NB4 (cell line): Measurements from ENCODE around the gene GPS2.

Experiments used
- MAX ChIP-seq: IDR thresholded peaks from 2 replicates; pipeline ENCODE4 v1.6.1; 2011; ENCODE audit warnings: low read depth, low read length
- MYC ChIP-seq: IDR thresholded peaks from 2 replicates; pipeline ENCODE4 v1.6.1; 2011; ENCODE audit warnings: low read depth, low read length
- POLR2A ChIP-seq: IDR thresholded peaks from 2 replicates; pipeline ENCODE4 v1.6.1; 2011; ENCODE audit warnings: mild to moderate bottlenecking; ENCODE audit not compliant: insufficient read length; ENCODE audit errors: extremely low read depth
- TF ChIP-seq, protein P1 (sequence below): IDR thresholded peaks from one replicate; pipeline ENCODE4 v1.5.1; 2012; ENCODE audit warnings: low read depth, low read length

GRCh38 chr17:7355053-7355452 is 39.9 kb upstream of the GPS2 start, which contains the start of gene TMEM95:
- TF ChIP-seq, protein P1, sequence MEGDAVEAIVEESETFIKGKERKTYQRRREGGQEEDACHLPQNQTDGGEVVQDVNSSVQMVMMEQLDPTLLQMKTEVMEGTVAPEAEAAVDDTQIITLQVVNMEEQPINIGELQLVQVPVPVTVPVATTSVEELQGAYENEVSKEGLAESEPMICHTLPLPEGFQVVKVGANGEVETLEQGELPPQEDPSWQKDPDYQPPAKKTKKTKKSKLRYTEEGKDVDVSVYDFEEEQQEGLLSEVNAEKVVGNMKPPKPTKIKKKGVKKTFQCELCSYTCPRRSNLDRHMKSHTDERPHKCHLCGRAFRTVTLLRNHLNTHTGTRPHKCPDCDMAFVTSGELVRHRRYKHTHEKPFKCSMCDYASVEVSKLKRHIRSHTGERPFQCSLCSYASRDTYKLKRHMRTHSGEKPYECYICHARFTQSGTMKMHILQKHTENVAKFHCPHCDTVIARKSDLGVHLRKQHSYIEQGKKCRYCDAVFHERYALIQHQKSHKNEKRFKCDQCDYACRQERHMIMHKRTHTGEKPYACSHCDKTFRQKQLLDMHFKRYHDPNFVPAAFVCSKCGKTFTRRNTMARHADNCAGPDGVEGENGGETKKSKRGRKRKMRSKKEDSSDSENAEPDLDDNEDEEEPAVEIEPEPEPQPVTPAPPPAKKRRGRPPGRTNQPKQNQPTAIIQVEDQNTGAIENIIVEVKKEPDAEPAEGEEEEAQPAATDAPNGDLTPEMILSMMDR: no peak
- TF ChIP-seq POLR2A: no peak
- TF ChIP-seq MYC: no peak
- no peak for TF ChIP-seq MAX
